Panc1 (cell line): Measurements from ENCODE around the gene FAM13C.

Experiments
- POLR2AphosphoS5 ChIP-seq: IDR thresholded peaks from 2 replicates; pipeline ENCODE4 v1.6.1; 2012; ENCODE audit warnings: mild to moderate bottlenecking, low read depth, low read length, moderate library complexity
- SIN3A ChIP-seq: IDR thresholded peaks from 2 replicates; pipeline ENCODE4 v1.6.1; 2012; ENCODE audit warnings: low read depth, mild to moderate bottlenecking, low read length, moderate library complexity, borderline replicate concordance; ENCODE audit not compliant: insufficient read depth
- TCF7L2 ChIP-seq: IDR thresholded peaks from 2 replicates; pipeline ENCODE4 v1.6.1; 2011; ENCODE audit warnings: mild to moderate bottlenecking, low read depth, low read length, inconsistent platforms
- TF ChIP-seq, protein P1 (sequence below): fragments of 450-650 bp; IDR thresholded peaks from 2 replicates; pipeline ENCODE4 v1.5.1; 2017; ENCODE audit warnings: mild to moderate bottlenecking
- TF ChIP-seq, protein P2 (sequence below), 2 experiments: IDR thresholded peaks; 2 replicates each; pipeline ENCODE4 v1.6.1; 2011 to 2012; ENCODE audit warnings: low read depth in 2 of 2, control low read depth in 1 of 2, low read length in 1 of 2, mild to moderate bottlenecking in 1 of 2, moderate library complexity in 1 of 2; ENCODE audit not compliant: insufficient read depth in 1 of 2

DNA sequence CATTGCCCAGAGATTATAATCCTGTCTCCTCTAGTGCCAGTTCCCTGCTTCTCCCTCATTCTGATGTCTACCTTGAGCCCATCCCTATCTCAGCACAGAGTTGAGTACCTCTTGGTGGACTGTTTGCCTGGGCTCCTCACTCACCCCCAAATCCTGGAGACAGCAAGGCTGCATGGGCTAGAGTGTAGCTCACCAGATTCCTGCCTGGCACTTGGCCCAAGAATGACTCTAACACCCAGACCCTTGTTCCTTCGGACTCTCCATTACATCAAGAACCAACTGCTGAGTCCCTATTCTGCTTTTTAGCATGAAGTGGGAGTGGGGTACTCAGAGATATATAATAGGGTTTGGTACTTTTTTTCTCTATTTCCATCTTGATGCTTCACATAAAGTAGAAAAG, 22.1 kb downstream of the FAM13C start:
- no peak for TF ChIP-seq TCF7L2
- TF ChIP-seq, protein P1, sequence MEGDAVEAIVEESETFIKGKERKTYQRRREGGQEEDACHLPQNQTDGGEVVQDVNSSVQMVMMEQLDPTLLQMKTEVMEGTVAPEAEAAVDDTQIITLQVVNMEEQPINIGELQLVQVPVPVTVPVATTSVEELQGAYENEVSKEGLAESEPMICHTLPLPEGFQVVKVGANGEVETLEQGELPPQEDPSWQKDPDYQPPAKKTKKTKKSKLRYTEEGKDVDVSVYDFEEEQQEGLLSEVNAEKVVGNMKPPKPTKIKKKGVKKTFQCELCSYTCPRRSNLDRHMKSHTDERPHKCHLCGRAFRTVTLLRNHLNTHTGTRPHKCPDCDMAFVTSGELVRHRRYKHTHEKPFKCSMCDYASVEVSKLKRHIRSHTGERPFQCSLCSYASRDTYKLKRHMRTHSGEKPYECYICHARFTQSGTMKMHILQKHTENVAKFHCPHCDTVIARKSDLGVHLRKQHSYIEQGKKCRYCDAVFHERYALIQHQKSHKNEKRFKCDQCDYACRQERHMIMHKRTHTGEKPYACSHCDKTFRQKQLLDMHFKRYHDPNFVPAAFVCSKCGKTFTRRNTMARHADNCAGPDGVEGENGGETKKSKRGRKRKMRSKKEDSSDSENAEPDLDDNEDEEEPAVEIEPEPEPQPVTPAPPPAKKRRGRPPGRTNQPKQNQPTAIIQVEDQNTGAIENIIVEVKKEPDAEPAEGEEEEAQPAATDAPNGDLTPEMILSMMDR, result no peak
- TF ChIP-seq, protein P2, sequence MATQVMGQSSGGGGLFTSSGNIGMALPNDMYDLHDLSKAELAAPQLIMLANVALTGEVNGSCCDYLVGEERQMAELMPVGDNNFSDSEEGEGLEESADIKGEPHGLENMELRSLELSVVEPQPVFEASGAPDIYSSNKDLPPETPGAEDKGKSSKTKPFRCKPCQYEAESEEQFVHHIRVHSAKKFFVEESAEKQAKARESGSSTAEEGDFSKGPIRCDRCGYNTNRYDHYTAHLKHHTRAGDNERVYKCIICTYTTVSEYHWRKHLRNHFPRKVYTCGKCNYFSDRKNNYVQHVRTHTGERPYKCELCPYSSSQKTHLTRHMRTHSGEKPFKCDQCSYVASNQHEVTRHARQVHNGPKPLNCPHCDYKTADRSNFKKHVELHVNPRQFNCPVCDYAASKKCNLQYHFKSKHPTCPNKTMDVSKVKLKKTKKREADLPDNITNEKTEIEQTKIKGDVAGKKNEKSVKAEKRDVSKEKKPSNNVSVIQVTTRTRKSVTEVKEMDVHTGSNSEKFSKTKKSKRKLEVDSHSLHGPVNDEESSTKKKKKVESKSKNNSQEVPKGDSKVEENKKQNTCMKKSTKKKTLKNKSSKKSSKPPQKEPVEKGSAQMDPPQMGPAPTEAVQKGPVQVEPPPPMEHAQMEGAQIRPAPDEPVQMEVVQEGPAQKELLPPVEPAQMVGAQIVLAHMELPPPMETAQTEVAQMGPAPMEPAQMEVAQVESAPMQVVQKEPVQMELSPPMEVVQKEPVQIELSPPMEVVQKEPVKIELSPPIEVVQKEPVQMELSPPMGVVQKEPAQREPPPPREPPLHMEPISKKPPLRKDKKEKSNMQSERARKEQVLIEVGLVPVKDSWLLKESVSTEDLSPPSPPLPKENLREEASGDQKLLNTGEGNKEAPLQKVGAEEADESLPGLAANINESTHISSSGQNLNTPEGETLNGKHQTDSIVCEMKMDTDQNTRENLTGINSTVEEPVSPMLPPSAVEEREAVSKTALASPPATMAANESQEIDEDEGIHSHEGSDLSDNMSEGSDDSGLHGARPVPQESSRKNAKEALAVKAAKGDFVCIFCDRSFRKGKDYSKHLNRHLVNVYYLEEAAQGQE (IDR thresholded peaks at IDR 0.05; ENCODE audit: insufficient read depth in 1 of 2, low read depth in 2 of 2, low read length in 1 of 2), result no peak
- TF ChIP-seq POLR2AphosphoS5, result no peak
- no peak for TF ChIP-seq SIN3A
